ENCODE data around the gene TMEM44. TPM values are rescaled to one million over a fixed set of nuclear protein-coding genes. Genes with fewer than 3 reads are reported as not detected.

TMEM44 gene
- total RNA-seq, 1 donor from 2014 or later, result 16.0 TPM

DNA sequence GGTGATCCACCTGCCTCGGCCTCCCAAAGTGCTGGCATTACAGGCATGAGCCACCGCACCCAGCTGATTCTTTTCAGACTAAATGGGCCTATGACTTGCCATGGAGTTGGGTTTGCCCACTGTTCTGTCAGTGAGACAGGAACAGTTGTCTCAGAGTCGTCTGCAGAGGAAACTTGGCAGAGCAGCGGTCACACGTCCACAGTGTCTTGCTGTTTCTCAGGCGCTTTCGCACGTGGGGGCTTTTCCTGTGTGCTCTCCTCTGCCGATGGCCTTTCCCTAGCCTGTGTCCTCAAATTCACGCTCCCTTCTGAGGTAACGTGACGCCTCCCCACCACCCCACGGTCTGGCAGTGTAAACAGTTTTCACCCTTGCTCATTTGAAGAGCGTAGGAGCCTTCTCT, 11.3 kb downstream of the TMEM44 start:
- TF ChIP-seq, protein P1, sequence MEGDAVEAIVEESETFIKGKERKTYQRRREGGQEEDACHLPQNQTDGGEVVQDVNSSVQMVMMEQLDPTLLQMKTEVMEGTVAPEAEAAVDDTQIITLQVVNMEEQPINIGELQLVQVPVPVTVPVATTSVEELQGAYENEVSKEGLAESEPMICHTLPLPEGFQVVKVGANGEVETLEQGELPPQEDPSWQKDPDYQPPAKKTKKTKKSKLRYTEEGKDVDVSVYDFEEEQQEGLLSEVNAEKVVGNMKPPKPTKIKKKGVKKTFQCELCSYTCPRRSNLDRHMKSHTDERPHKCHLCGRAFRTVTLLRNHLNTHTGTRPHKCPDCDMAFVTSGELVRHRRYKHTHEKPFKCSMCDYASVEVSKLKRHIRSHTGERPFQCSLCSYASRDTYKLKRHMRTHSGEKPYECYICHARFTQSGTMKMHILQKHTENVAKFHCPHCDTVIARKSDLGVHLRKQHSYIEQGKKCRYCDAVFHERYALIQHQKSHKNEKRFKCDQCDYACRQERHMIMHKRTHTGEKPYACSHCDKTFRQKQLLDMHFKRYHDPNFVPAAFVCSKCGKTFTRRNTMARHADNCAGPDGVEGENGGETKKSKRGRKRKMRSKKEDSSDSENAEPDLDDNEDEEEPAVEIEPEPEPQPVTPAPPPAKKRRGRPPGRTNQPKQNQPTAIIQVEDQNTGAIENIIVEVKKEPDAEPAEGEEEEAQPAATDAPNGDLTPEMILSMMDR (conservative IDR thresholded peaks at IDR 0.05; ENCODE audit: low read depth, low read length), result no peak
- H3K4me3 ChIP-seq (ENCODE audit: low read depth, low read length), result no peak overlapping the region

DNA sequence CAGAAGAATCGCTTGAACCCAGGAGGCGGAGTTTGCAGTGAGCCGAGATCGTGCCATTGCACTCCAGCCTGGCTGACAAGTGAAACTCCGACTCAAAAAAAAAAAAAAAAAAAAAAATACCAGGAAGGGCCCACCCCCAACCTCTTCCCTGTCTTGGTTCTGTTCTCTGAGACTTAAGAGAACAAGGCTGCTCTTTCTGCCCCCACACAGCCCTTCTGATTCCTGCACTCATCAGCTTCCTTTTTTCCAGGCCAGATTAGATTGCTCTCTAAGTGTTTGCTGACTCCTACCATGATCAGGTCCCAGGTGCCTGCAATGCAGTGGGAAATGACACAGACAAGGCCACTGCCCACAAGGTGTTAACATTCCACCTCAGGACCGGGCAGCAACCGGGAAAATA, 13.0 kb downstream of the TMEM44 start:
- TF ChIP-seq, protein P1 (conservative IDR thresholded peaks at IDR 0.05; ENCODE audit: low read depth, low read length), result no peak
- no peak for DNase-seq (ENCODE audit: low read depth)
- H3K4me3 ChIP-seq (ENCODE audit: low read depth, low read length), result no peak overlapping the region

More for the DNA sequence above, 11.3 kb downstream of the TMEM44 start:
- DNase-seq (ENCODE audit: low read depth), result no peak

DNA sequence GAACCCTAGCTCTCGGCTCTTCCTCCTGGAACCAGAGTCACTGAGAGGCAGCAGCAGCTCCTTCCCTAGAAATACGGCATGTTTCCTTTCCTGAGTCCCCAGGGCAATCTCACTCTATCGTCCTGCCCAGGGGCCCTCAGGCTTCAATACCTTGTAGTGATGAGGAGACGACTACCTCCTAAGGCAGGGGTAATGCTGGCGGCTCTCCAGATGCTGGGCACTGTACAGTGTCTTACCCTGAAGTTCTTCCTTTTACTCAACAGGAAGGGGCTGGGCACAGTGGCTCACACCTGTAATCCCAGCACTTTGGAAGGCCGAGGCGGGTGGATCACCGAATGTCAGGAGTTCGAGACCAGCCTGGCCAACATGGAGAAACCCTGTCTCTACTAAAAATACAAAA, 13.5 kb downstream of the TMEM44 start:
- no peak for DNase-seq (ENCODE audit: low read depth)
- H3K4me3 ChIP-seq (ENCODE audit: low read depth, low read length), result no peak overlapping the region
- TF ChIP-seq, protein P1 (conservative IDR thresholded peaks at IDR 0.05; ENCODE audit: low read depth, low read length), result no peak

DNA sequence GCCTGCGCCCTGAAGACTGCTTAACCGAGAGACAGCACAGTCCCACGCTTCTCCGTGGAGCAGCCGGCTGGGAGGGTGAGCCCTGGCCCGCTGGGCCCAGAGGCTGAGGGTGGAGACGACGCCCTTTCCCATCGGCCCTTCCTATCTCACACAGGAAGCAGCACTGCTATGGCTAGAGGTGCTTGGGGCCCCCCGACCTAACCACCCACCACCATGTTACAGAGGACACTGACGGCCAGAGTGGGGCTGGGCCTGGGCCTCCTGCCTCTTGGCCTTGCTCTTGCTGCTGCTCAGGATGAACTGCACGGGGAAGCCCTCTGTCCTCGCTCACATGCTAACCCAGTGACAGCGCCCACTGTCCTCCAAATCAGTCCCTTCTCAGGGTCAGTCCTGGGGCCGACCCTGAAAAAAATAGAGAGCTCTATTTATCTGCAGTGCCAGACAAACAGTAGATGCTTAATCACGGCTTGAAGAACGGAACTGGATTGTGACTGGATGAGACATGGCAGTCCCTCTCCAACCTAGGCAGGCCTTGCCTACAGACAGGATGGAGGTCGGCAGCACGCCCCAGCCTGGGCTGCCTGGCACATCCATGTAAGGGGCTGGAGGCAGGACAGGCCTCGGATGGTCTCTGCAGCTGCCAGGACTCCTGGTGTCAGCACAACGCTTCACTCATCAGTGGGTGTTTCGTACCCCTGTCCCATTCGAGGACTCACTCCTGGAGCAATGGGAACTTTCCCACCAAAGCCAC, 14.2 kb downstream of the TMEM44 start:
- DNase-seq (ENCODE audit: low read depth), result no peak
- H3K4me3 ChIP-seq (ENCODE audit: low read depth, low read length), result no peak overlapping the region
- TF ChIP-seq, protein P1 (conservative IDR thresholded peaks at IDR 0.05; ENCODE audit: low read depth, low read length), result no peak

DNA sequence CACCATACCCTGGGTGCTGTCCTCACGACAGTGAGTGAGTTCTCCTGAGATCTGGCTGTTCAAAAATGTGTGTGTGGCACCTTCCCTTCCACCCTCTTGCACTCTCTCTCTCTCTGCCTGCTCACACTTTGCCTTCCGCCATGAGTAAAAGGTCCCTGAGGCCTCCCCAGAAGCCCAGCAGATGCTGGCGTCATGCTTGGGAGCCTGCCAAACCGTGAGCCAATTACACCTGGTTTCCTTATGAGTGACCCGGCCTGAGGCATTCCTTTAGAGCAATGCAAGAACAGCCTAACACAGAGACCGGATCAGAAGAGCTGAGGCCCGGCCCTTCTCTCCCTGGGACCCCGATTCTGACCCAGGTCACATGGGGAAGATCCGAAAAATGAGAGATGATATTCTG, 15.4 kb downstream of the TMEM44 start:
- TF ChIP-seq, protein P1 (conservative IDR thresholded peaks at IDR 0.05; ENCODE audit: low read depth, low read length), result no peak
- no peak for DNase-seq (ENCODE audit: low read depth)
- H3K4me3 ChIP-seq (ENCODE audit: low read depth, low read length), result no peak overlapping the region

DNA sequence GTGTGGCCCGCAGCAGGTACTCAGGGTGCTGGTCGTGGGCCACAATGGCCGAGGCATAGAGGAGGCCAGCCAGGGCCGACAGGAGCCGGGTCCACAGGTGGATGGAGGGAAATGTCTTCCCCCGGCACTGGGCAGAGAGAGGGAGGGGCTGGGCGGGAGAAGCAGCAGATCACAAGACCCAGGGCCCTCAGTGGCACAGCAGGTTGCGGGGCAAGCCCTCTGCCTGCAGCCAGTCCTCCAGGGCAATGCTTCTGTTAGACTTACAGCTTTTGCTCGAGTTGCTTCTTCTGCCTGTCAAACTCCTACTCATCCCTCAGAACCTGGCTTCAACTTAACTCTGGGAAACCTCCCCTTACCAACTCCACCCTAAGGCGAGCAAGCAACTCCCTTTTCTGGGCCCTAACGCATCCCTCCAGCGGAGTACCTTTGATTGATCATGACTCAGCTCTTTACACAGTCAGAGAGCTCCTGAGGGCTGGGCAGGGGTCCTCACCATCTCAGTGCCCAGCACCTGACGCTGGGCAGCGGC, 16.0 kb downstream of the TMEM44 start:
- no peak overlapping the region for H3K4me3 ChIP-seq (ENCODE audit: low read depth, low read length)
- TF ChIP-seq, protein P1 (conservative IDR thresholded peaks at IDR 0.05; ENCODE audit: low read depth, low read length), result no peak
- DNase-seq (ENCODE audit: low read depth), result no peak

DNA sequence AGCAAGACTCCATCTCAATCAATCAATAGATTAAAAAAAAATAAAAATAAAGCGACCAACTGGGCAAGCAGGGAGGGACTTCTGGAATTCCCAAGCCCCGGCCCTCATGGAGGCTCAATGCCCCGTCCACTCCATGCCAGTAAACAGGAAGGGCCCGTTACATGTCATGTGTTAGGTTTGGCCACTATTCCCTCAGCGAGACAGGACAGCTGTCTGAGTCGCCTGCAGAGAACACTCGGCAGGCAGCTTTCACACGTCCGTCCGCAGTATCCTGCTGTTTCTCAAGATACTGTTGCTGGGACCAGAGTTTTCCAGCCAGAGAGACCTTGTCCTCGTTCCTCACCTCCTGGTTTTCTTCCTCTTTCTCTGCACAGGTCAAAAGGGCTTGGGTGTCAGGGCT, 18.0 kb downstream of the TMEM44 start:
- H3K4me3 ChIP-seq (ENCODE audit: low read depth, low read length), result no peak overlapping the region
- TF ChIP-seq, protein P1 (conservative IDR thresholded peaks at IDR 0.05; ENCODE audit: low read depth, low read length), result no peak
- no peak for DNase-seq (ENCODE audit: low read depth)

Data from epithelial cell of proximal tubule (primary cell).